Calu3 (cell line): ENCODE results near the gene DHRS2. TPM values are rescaled to one million over a fixed set of nuclear protein-coding genes. Genes with fewer than 3 reads are reported as not detected.

ENCODE experiments used
- BruUV-seq: library from RNA; stranded (reverse); fragments of 400-500 nt; replicated peaks from 2 replicates; lab custom pipeline; 2021; lab: Mats Ljungman, UMichigan
- CTCF ChIA-PET: fragments of 300-600 bp; sonication (Branson Sonifier 250); formaldehyde crosslinking; loops from one replicate; lab custom pipeline; 2022; ENCODE audit warnings: antibody characterized with exemption; lab: Charles Lee
- DNase-seq: peaks from one replicate; pipeline ENCODE4 v3.0.0; 2022
- H3K27ac Mint-ChIP-seq: one replicate; pipeline ENCODE4 v1.8.0; 2022; ENCODE audit warnings: mixed read lengths; ENCODE audit not compliant: unreplicated experiment
- H3K27me3 Mint-ChIP-seq: one replicate; pipeline ENCODE4 v1.8.0; 2022; ENCODE audit warnings: mixed read lengths; ENCODE audit not compliant: unreplicated experiment
- H3K36me3 Mint-ChIP-seq: one replicate; pipeline ENCODE4 v1.8.0; 2022; ENCODE audit warnings: mild to moderate bottlenecking, moderate library complexity, mixed read lengths; ENCODE audit not compliant: insufficient read depth, unreplicated experiment
- H3K4me1 Mint-ChIP-seq: one replicate; pipeline ENCODE4 v1.8.0; 2022; ENCODE audit warnings: mild to moderate bottlenecking, low read depth, mixed read lengths; ENCODE audit not compliant: unreplicated experiment
- H3K4me3 Mint-ChIP-seq: one replicate; pipeline ENCODE4 v1.8.0; 2022; ENCODE audit warnings: mild to moderate bottlenecking, low read depth, moderate library complexity, mixed read lengths; ENCODE audit not compliant: unreplicated experiment
- H3K9me3 Mint-ChIP-seq: one replicate; pipeline ENCODE4 v1.8.0; 2022; ENCODE audit warnings: low read depth, mixed read lengths; ENCODE audit not compliant: unreplicated experiment
- intact Hi-C: fragments of 100-400 bp; cut with micrococcal nuclease; formaldehyde crosslinking; loops from one replicate; pipeline ENCODE4 v1.10.0; 2022; ENCODE audit not compliant: unreplicated experiment
- total RNA-seq: library from RNA; stranded (reverse); gene quantifications from 2 replicates; pipeline ENCODE4 v1.2.3, GENCODE V29; 2022
- TF ChIP-seq, protein P1 (sequence below): fragments of 200-600 bp; IDR thresholded peaks from one replicate; pipeline ENCODE4 v1.8.0; 2022; ENCODE audit warnings: antibody characterized with exemption; ENCODE audit not compliant: unreplicated experiment

DHRS2 gene
- total RNA-seq, 1 experiment from 2014 or later, result 1.8 TPM

DNA sequence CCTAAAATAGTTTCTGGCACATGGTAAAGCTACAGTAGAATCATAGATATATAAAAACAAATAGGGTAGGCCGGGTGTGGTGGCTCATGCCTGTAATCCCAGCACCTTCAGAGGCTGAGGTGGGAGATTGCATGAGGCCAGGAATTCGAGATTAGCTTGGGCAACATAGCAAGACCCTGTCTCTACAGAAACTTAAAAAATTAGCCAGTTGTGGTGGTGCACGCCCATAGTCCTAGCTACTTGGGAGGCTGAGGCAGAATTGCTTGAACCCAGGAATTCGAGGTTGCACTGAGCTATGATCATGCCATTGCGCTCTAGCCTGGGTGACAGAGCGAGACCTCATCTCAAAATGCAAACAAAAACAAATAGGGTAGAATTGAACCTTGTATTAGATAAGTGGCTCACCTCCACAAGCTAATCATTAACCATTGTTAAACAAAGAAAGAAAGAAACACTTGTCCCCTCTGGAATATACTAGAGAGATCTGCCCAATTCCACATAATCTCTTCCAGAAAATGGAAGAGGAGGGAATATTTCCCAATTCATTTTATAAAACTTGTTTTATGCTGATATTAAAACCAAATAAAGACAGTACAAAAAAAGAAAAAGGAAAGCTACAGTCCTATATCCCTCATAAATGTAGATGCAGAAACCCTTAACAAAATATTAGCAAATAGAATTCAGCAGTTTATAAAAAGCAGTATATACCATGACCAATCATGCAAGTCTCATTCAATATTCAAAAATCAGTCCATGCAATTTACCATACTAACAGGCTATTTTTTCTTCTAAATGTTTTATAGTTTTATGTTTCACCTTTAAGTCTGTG, 22.7 kb upstream of the DHRS2 start:
- intact Hi-C loops, result no loop called here
- BruUV-seq, result no TSS peak
- DNase-seq, result no peak
- H3K27ac Mint-ChIP-seq, result no peak overlapping the region
- peaks cover 2% of the 10 kb centered on the region for H3K27me3 Mint-ChIP-seq
- peaks cover 5% of the 10 kb centered on the region for H3K9me3 Mint-ChIP-seq
- H3K36me3 Mint-ChIP-seq, result no peaks in the 10 kb centered on the region
- CTCF ChIA-PET, result interaction anchor here (0.5 to 2.0 kb wide), 4 partner anchors 19 to 787 kb away, joined by 3 to 6 read pairs (median 4); no protein-coding TSS in a partner anchor
- TF ChIP-seq, protein P1, sequence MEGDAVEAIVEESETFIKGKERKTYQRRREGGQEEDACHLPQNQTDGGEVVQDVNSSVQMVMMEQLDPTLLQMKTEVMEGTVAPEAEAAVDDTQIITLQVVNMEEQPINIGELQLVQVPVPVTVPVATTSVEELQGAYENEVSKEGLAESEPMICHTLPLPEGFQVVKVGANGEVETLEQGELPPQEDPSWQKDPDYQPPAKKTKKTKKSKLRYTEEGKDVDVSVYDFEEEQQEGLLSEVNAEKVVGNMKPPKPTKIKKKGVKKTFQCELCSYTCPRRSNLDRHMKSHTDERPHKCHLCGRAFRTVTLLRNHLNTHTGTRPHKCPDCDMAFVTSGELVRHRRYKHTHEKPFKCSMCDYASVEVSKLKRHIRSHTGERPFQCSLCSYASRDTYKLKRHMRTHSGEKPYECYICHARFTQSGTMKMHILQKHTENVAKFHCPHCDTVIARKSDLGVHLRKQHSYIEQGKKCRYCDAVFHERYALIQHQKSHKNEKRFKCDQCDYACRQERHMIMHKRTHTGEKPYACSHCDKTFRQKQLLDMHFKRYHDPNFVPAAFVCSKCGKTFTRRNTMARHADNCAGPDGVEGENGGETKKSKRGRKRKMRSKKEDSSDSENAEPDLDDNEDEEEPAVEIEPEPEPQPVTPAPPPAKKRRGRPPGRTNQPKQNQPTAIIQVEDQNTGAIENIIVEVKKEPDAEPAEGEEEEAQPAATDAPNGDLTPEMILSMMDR, result no peak
- H3K4me3 Mint-ChIP-seq, result no peak overlapping the region
- peaks cover 37% of the 10 kb centered on the region for H3K4me1 Mint-ChIP-seq

DNA sequence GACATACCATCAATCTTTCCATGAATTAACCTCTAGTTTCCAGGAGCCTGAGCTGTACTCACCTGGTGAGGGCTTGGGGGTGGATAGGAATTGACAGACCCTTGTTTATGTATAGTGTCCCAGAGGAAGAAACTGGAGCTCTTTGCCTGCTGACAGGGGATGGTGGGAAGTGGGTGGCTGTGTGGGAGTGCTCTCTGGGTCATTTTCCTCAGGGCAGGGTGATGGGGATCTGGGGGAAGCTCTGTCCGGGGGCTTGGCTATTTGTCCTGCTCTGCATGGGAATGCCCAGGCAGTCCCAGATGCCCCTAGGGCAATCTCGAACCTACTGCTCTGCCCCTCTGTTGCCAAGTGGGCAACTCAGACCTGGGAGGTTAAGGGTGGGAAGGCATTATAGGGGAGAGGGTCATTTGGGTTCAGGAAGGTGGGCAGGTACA, 21.8 kb upstream of the DHRS2 start:
- BruUV-seq, result no TSS peak
- H3K27ac Mint-ChIP-seq, result no peak overlapping the region
- CTCF ChIA-PET, result interaction anchor here (0.5 to 2.0 kb wide), 3 partner anchors 18 to 787 kb away, joined by 3 to 6 read pairs (median 3); no protein-coding TSS in a partner anchor
- H3K27me3 Mint-ChIP-seq, result peaks cover 11% of the 10 kb centered on the region
- intact Hi-C loops, result no loop called here
- H3K4me1 Mint-ChIP-seq, result peaks cover 28% of the 10 kb centered on the region
- DNase-seq, result no peak
- TF ChIP-seq, protein P1, result no peak
- no peaks in the 10 kb centered on the region for H3K9me3 Mint-ChIP-seq
- no peak overlapping the region for H3K4me3 Mint-ChIP-seq
- no peaks in the 10 kb centered on the region for H3K36me3 Mint-ChIP-seq

DNA sequence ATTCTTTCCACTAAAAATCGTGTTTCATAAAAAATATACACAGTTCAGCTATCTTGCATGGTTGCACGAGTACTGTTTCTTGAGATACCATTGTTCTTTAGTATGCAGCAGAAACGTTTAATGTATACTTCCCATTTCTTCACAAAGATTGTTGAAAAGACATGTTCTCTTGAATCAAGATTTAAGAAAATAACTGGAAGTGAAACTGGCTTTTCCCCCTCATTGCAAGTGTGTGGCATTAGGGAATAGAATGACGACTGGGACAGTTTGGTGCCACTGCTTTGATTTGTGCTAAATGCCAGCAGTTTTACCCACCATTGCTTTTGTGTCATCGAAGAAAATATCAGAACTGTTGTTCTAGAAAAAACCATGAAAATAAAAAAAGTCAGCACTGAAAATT, 20.3 kb upstream of the DHRS2 start:
- BruUV-seq, result no TSS peak
- intact Hi-C loops, result no loop called here
- Mint-ChIP-seq H3K27me3 (peaks cover 26% of the 10 kb centered on the region), H3K4me1 (peaks cover 26% of the 10 kb centered on the region), H3K4me3 (no peak overlapping the region), H3K9me3 (no peaks in the 10 kb centered on the region), H3K36me3 (no peaks in the 10 kb centered on the region), H3K27ac (no peak overlapping the region)
- TF ChIP-seq, protein P1, result no peak
- CTCF ChIA-PET, result no interaction called here
- no peak for DNase-seq

DNA sequence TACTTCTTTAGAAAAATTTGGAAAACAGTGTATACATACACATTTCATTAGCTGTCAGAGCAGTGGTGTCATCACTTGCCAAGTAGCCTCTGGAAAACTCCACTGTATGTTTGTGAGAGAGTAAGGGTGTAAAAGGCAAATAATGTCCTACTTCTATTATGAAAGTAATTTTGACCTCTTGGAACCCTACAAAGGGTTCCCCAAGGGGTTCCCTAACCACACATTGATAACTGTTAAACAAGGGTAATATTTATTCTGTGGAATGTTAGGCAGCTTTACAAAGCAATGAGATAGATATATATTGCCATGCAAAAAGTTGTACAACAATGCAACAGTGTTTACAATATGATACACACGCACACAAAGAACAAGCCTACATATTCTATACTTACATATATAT, 18.6 kb upstream of the DHRS2 start:
- peaks cover 42% of the 10 kb centered on the region for H3K27me3 Mint-ChIP-seq
- CTCF ChIA-PET, result no interaction called here
- H3K4me1 Mint-ChIP-seq, result peaks cover 18% of the 10 kb centered on the region
- H3K4me3 Mint-ChIP-seq, result no peak overlapping the region
- intact Hi-C loops, result no loop called here
- H3K9me3 Mint-ChIP-seq, result no peaks in the 10 kb centered on the region
- no TSS peak for BruUV-seq
- H3K36me3 Mint-ChIP-seq, result no peaks in the 10 kb centered on the region
- TF ChIP-seq, protein P1, result no peak
- no peak for DNase-seq
- no peak overlapping the region for H3K27ac Mint-ChIP-seq
